Measurements from ENCODE around the gene TPCN1.
"Not testable (repeated sequence)": the region's sequence is repeated elsewhere in the genome, so short reads cannot be mapped to it uniquely, and the experiment has no call there.

The TPCN1 gene

GRCh38 chr12:113197518-113198077 lies 23.7 kb upstream of the TPCN1 start:
- DNase-seq = no peak

DNA sequence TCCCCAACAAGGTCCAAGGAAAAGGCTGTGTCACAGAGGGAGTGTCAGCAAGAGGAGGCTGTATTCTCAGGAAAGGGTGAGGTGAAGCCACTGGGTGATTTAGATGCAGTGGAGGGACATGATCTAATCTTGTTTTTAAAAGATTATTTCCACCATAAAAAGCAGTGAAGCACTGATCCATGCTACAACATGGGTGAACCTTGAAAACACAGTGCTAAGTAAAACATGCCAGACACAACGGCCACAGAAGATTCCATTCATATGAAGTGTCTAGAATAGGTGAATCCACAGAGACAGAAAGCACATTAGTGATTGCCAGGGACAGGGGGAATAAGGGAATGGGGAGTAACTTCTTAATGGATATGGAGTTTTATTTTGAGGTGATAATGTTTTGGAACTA lies 23.0 kb upstream of the TPCN1 start:
- no peak for DNase-seq

GRCh38 chr12:113200021-113200797 lies 21.1 kb upstream of the TPCN1 start:
- no peak for DNase-seq

DNA sequence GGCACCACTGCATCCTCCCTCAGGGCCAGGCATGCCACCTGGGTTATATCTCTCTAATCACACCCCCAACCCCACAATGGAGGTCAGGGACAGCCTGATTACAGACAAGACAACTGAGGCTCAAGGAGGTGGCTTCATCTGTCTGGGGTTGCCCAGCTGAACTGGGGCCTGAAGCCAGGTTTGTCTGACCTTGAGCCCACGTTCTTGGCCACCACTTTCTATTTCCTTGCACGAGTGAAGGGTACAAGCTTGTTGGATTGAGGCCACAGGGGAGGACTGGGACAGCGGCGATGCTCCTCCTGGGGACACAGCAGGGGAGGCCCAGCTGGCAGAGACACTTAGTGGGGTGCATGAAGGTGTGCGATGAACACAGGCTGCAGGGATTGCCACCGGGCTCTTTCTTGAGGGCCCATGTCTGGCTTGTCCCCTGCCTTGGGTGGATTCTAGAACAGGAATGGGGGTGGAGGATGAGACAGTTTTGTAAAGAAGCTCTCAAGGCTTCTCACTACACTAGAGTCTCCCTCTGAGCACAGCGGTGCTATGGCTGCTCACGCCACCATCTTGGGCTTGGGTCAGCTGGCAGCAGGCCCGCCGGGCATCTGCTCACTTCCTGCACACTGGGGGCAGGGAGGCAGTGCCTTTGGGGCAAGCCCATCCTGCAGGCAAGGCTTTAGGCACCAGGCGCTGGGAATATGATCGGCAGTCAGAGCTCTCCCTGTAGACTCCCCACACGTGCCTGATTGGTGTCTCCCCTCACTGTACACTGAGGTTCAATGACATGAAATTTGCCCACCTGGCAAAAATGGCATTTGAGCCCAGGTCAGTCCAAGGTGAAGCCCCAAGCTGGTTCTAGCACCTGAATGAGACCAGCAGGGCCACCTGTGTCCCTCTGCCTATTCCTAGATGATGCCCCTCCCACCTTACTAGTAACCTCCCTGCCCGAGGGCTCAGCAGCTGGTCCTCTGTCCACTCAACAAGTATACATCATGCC lies 19.8 kb upstream of the TPCN1 start:
- DNase-seq = no peak

GRCh38 chr12:113202300-113203075 lies 18.8 kb upstream of the TPCN1 start:
- no peak for DNase-seq

DNA sequence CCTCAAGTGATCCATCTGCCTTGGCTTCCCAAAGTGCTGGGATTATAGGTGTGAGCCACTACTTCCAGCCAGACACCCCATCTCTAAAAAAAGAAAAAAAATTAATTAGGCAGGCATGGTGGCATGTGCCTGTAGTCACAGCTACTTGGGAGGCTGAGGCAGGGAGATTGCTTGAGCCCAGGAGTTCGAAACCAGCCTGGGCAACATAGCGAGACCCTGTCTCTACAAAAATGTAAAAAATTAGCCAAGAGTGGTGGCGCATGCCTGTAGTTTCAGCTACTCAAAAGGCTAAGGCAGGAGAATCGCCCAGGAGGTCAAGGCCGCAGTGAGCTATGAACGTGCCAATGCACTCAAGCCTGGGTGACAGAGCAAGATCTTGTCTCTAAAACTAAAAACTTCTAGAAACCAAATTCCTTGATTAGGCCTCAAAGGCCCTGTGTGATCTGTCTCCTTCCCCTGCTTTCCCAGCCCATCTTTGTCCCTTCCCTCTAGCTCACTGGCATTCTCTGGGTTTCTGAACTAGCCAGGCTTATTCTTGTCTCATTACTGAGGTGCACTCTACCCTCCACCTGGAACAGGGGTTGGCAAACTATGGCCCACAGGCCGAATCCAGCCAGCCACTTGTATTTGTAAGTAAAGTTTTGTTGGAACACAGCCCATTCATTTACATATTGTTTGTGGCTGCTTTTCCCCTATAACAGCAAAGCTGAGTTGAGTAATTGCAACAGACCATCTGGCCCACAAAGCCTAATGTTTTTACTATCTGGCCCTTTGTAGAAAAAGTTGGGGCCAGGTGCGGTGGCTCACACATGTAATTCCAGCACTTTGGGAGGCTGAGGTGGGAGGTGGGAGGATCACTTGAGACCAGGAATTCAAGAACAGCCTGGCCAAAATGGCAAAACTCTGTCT lies 17.2 kb upstream of the TPCN1 start:
- DNase-seq = no peak

DNA sequence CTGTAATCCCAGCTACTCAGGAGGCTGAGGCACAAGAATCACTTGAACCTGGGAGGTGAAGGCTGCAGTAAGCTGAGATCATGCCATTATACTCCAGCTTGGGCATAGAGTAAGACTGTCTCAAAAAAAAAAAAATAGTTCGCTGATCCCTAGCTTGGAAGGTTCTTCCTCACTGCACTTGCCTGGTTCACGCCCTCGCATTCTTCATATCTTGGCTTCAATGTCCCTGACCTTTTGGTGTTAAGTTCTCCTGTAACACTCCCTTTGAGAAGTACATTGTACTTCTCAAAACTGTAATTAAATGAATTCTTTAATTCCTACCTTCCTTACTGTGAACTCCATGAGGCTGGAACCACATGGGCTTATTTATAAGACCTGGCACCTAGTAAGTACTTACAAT lies 16.5 kb upstream of the TPCN1 start:
- no peak for DNase-seq

DNA sequence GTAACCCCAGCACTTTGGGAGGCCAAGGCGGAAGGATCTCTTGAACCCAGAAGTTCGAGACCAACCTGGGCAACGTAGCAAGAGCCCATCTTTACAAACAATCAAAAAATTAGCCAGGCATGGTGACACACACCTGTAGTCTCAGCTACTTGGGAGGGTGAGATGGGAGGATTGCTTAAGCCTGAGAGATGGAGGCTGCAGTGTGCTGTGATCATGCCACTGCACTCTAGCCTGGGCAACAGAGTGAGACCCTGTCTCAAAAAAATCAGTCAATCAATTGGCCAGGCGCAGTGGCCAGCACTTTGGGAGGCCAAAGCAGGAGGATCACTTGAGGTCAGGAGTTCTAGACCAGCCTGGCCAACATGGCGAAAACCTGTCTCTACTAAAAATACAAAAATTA lies 14.5 kb upstream of the TPCN1 start:
- not testable (repeated sequence) for DNase-seq

- no peak for DNase-seq
Observed at GRCh38 chr12:113207613-113208040, 13.6 kb upstream of the TPCN1 start.

- no peak for DNase-seq
Observed at GRCh38 chr12:113208041-113208934, 13.0 kb upstream of the TPCN1 start.

GRCh38 chr12:113211160-113211559 lies 10.1 kb upstream of the TPCN1 start:
- DNase-seq = no peak

DNA sequence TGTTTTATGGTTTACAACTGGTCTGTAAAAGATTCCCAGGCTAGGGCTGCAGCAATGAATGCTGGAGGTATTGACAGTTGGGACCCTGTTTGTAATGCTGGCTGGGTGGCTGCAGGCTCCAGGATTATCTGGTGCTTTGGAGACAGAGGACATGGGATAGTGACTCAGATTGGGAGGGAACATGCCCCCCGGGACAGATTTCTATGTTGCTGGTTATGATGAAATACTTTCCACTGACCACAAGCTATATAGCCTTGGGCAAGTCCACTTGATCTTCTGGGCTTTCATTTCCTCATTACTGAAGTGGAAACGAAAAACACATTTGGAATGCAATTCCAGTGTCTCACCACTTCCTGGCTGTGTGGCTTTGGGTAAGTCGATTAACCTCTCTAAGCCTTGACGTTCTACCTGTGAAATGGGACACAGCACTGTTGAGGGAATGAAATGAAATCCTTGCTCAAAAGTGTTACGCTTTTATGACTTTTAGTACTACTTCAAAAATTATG lies 6.3 kb upstream of the TPCN1 start:
- no peak for DNase-seq

- no peak for DNase-seq
Observed at GRCh38 chr12:113216027-113216426, 5.2 kb upstream of the TPCN1 start.

- no peak for DNase-seq
Observed at GRCh38 chr12:113220593-113221180, 577 bp upstream of the TPCN1 start.

GRCh38 chr12:113221997-113222729 lies 899 bp downstream of the TPCN1 start:
- peak; percentile 20 for DNase-seq

GRCh38 chr12:113222730-113223531 lies 1.7 kb downstream of the TPCN1 start:
- no peak for DNase-seq

DNA sequence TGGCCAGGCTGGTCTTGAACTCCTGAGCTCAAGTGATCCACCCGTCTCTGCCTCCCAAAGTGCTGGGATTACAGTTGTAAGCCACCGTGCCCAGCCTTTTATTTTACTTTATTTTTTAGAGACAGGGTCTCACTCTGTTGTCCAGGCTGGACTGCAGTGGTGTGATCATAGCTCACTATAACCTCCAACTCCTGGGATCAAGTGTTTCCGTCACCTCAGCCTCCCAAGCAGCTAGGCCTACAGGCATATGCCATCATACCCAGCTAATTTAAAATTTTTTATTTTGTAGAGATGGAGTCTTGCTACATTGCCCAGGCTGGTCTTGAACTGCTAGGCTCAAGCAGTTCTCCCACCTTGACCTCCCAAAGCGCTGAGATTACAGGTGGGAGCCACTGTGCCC lies 3.7 kb downstream of the TPCN1 start:
- DNase-seq = no peak

All from stimulated activated CD4-positive, alpha-beta T cell treated with anti-CD3 and anti-CD28 coated beads, Interleukin-12 subunit alpha, Interleukin-12 subunit beta, amount 100 ng/mL, for 4 hours (primary cell).